Right lobe of liver (tissue), 4 donors: Measurements from ENCODE around the gene SLC44A1.

Experiments used
- POLR2A ChIP-seq: fragments of 450-650 bp; IDR thresholded peaks from one replicate; pipeline ENCODE4 v1.6.1; 2017; ENCODE audit warnings: antibody characterized with exemption, mild to moderate bottlenecking
- TF ChIP-seq, protein P1 (sequence below), 4 donors: fragments of 200-600 bp in 3 of 4; fragments of 450-650 bp in 1 of 4; IDR thresholded peaks; one replicate each; pipeline versions ENCODE4 v1.5.1 to v1.8.0; 2016 to 2022; ENCODE audit warnings: antibody characterized with exemption in 4 of 4, mild to moderate bottlenecking in 2 of 4
- donor health status: DM: no; HTN: no; CAD: no.
- donor health status: DM: no; HTN: no; CAD: no.
- donor health status: DM: no; HTN: yes; CAD: no.

GRCh38 chr9:105359892-105360291 lies 115.4 kb downstream of the SLC44A1 start:
- TF ChIP-seq, protein P1, sequence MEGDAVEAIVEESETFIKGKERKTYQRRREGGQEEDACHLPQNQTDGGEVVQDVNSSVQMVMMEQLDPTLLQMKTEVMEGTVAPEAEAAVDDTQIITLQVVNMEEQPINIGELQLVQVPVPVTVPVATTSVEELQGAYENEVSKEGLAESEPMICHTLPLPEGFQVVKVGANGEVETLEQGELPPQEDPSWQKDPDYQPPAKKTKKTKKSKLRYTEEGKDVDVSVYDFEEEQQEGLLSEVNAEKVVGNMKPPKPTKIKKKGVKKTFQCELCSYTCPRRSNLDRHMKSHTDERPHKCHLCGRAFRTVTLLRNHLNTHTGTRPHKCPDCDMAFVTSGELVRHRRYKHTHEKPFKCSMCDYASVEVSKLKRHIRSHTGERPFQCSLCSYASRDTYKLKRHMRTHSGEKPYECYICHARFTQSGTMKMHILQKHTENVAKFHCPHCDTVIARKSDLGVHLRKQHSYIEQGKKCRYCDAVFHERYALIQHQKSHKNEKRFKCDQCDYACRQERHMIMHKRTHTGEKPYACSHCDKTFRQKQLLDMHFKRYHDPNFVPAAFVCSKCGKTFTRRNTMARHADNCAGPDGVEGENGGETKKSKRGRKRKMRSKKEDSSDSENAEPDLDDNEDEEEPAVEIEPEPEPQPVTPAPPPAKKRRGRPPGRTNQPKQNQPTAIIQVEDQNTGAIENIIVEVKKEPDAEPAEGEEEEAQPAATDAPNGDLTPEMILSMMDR (IDR thresholded peaks at IDR 0.05): no peak
- no peak for TF ChIP-seq POLR2A
